Immature natural killer cell (primary cell): Measurements from ENCODE around the gene WDR3. TPM values are rescaled to one million over a fixed set of nuclear protein-coding genes. Genes with fewer than 3 reads are reported as not detected.

Experiments
- polyA plus RNA-seq, 3 donors: library from polyadenylated mRNA; unstranded; fragments of 300-500 nt; fragmentation: Illumina TruSeq; gene quantifications; one replicate each; pipeline ENCODE4 v1.2.3, GENCODE V29; 2021

WDR3 gene
- polyA plus RNA-seq, 3 donors from 2014 or later, result 11.8 to 20.1 (median 17.0) TPM

Other genes with a start within 250 kb of the WDR3 start
- 10 to 100 TPM in 2 of 3 donors, 1 to 10 TPM in 1; 4.5 to 16.4 (median 10.6) TPM for gene GDAP2, start 118 bp upstream of the WDR3 start, polyA plus RNA-seq